Astrocyte (in vitro differentiated cells and primary cell): ENCODE data around the gene PTX4.
"Not testable (repeated sequence)": the region's sequence is repeated elsewhere in the genome, so short reads cannot be mapped to it uniquely, and the experiment has no call there.

ENCODE experiments used
- EZH2 ChIP-seq: IDR thresholded peaks from 2 replicates; pipeline ENCODE4 v1.6.1; 2012; ENCODE audit warnings: mild to moderate bottlenecking, low read length, inconsistent platforms; ENCODE audit not compliant: insufficient read depth
- TF ChIP-seq, protein P1 (sequence below): IDR thresholded peaks from 2 replicates; pipeline ENCODE4 v1.5.1; 2011; ENCODE audit warnings: low read depth, mild to moderate bottlenecking, inconsistent platforms, low read length, moderate library complexity; ENCODE audit not compliant: insufficient read depth

DNA sequence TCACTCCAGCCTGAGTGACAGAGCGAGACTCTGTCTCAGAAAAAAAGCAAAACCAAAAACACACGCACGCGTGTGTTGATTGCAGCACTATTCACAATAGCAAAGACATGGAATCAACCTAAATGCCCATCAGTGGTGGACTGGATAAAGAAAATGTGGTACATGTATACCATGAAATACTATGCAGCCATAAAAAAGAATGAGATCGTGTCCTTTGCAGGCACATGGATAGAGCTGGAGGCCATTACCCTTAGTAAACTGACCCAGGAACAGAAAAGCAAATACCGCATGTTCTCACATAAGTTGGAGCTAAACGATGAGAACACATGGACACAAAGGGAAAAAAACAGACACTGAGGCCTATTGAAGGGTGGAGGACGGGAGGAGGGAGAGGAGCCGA lies 9.8 kb downstream of the PTX4 start:
- TF ChIP-seq, protein P1, sequence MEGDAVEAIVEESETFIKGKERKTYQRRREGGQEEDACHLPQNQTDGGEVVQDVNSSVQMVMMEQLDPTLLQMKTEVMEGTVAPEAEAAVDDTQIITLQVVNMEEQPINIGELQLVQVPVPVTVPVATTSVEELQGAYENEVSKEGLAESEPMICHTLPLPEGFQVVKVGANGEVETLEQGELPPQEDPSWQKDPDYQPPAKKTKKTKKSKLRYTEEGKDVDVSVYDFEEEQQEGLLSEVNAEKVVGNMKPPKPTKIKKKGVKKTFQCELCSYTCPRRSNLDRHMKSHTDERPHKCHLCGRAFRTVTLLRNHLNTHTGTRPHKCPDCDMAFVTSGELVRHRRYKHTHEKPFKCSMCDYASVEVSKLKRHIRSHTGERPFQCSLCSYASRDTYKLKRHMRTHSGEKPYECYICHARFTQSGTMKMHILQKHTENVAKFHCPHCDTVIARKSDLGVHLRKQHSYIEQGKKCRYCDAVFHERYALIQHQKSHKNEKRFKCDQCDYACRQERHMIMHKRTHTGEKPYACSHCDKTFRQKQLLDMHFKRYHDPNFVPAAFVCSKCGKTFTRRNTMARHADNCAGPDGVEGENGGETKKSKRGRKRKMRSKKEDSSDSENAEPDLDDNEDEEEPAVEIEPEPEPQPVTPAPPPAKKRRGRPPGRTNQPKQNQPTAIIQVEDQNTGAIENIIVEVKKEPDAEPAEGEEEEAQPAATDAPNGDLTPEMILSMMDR: not testable (repeated sequence)
- TF ChIP-seq EZH2: not testable (repeated sequence)
